Activated T-helper 1 cell treated with Interleukin-2 at 50 U/mL for 16 hours (primary cell): ENCODE data around the gene GOSR1.
"Not testable (repeated sequence)": the region's sequence is repeated elsewhere in the genome, so short reads cannot be mapped to it uniquely, and the experiment has no call there.

Experiments
- DNase-seq: peaks from one replicate; pipeline ENCODE4 v3.0.0-alpha.2; 2020; ENCODE audit warnings: low read depth

The GOSR1 gene

DNA sequence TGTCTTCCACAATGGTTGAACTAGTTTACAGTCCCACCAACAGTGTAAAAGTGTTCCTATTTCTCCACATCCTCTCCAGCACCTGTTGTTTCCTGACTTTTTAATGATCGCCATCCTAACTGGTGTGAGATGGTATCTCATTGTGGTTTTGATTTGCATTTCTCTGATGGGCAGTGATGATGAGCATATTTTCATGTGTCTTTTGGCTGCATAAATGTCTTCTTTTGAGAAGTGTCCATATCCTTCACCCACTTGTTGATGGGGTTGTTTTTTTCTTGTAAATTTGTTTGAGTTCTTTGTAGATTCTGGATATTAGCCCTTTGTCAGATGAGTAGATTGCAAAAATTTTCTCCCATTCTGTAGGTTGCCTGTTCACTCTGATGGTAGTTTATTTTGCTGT is 84.6 kb downstream of the GOSR1 start:
- DNase-seq: not testable (repeated sequence)

DNA sequence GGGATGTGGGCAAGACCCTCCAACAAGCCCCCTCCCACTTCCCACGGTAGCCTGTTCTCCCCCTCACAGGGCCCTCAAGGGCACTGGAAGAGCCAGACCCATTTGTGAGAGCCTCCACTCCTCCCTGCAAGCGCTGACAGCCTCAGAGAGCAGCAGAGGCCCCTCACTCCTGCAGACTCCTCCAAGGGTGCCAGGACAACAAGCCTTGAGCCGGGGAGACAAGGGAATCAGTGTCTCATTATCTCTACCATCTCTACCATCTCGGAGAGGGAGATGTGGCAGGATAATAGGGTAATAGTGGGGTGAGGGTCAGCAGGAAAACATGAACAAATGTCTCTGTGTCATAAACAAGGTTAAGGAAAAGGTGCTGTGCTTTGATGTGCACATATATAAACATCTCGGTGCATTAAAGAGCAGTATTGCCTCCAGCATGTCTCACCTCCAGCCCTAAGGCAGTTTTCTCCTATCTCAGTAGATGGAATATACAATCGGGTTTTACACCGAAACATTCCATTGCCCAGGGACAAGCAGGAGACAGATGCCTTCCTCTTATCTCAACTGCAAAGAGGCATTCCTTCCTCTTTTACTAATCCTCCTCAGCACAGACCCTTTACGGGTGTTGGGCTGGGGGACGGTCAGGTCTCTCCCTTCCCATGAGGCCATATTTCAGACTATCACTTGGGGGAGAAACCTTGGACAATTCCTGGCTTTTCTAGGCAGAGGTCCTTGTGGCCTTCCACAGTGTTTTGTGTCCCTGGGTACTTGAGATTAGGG is 86.1 kb downstream of the GOSR1 start:
- not testable (repeated sequence) for DNase-seq

DNA sequence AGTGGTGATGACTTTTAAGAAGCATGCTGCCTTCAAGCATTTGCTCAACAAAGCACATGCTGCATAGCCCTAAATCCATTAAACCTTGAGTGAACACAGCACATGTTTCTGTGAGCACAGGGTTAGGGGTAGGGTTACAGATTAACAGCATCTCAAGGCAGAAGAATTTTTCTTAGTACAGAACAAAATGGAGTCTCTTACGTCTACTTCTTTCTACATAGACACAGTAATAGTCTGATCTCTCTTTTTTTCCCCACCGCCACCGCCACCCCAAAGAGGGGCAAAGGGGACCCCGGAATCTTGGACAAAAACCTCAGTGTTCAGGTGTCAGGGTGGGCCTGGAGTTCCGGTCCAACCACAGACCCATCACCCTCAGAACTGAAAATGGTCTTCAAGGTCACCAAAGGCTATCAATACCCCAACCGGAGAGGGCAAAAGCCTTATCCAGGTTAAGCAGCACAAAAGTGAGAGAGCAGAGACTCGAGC is 86.7 kb downstream of the GOSR1 start:
- DNase-seq: not testable (repeated sequence)

DNA sequence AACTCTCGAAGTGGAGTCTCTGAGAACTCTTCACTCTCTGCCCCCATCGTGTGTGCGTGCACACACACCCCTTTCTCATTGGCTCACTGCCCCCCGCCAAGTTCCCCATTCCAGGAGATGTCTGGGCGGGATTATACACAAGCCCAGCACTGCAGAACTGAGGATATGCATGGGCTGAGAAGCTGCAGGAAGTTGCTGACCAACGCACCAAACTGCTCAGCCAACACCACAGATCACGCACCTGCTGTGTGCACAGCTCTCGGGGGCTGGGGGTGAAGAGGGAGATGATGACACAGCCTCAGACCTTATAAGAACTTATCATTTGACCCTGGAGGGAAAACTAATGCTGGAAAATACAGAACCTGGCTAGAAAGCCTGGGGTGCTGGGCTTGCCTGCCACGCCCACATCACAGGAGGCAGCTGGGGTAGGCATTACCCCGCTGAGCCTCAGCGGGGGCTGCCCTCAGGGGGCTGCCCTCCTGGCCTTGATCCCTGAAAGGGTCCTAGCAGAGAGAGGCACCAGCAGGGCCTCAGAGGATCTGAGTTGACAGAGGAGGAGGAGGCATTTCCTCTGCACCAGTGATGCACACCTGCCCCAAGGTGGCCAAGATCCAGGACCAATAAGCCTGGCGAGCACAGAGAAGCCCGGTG is 87.3 kb downstream of the GOSR1 start:
- not testable (repeated sequence) for DNase-seq

DNA sequence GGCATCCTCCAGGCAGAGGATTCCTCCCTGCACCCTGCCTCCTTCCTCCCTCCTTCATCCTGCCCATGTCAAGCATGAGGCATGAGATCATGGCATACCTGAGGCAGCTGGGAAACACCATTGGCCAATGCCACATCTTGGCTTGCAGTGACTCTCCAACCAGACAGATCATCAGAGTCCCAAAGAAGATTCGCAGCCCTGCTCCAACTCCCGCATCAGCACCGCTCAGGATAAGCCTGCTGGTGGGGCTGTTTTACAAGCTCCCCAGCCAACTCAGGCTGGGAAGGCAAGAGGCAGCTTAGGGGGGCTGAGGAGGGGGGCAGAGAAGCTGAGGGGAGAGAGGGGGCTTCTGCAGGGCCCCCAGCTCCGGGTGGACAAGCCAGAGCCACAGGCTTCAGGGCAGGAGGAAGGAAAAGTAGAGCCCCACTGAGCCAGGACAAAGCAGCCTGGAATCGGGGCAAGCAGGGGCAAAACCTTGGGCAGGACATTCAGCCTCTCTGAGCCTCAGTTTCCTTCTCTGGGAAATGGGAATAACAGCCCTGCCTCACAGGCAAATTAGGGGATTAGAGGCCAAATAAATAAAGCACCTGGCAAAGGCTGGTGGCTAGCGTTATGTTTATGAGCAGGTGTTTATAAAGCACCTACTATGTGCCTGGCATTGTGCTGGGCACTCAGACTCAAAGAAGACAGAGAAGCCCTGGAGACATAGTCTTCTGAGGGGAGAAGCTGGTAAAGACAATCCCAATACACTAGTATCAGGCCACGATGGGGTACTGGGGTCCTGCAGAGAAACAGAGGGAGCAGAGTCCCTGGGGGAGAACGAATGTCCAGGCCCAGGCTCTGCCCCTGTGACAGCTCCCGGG is 88.1 kb downstream of the GOSR1 start:
- no peak for DNase-seq

DNA sequence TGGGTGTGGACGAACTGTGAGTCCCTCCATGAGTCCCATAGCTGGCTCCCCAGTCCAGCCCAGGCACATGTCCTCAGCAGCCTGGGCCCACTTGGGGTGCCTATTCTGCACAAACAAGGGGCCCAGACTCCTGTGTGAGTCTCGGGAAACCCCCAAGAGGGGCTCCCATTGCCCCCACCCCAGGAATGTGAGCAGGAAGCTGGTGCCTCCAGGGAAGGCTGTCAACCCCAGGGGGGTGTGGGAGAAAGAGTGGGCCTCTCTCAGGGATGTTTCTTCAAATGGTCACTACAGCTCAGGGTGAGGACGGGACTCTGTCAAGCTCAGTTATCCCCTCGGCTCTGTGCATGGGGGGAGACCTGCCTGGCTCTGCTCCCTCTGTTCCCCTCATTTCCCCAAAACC is 88.9 kb downstream of the GOSR1 start:
- not testable (repeated sequence) for DNase-seq

DNA sequence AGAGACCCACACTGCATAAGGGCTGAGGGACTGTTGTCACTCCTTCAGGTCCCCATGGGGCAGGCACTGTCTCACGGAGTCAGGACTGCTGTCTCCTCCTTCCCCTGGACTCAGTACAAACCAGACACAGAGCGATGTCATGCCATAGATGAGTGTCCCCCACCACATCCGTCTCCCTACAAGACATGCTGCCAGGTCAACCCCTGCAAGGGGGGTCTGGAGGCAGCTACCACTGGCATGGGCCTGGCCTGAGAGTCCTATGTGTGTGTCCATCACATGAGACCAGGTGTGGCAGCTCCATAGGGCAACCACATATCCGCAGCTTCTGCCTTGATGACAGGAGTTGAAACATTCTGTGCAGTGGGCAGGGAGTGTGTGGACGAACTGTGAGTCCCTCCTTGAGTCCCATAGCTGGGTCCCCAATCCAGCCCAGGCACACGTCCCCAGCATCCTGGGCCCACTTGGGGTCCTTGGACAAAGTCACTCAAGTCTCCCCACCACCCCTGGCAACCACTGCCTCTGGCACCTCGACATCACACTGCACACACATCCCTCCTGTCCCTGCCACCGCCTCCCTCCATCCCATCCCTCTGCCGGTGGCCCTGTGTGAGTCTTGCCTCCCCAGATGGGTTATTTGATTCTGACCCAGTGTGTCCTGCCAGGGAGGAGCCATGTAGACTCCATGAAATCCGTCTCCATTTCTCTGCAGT is 89.5 kb downstream of the GOSR1 start:
- DNase-seq: not testable (repeated sequence)

DNA sequence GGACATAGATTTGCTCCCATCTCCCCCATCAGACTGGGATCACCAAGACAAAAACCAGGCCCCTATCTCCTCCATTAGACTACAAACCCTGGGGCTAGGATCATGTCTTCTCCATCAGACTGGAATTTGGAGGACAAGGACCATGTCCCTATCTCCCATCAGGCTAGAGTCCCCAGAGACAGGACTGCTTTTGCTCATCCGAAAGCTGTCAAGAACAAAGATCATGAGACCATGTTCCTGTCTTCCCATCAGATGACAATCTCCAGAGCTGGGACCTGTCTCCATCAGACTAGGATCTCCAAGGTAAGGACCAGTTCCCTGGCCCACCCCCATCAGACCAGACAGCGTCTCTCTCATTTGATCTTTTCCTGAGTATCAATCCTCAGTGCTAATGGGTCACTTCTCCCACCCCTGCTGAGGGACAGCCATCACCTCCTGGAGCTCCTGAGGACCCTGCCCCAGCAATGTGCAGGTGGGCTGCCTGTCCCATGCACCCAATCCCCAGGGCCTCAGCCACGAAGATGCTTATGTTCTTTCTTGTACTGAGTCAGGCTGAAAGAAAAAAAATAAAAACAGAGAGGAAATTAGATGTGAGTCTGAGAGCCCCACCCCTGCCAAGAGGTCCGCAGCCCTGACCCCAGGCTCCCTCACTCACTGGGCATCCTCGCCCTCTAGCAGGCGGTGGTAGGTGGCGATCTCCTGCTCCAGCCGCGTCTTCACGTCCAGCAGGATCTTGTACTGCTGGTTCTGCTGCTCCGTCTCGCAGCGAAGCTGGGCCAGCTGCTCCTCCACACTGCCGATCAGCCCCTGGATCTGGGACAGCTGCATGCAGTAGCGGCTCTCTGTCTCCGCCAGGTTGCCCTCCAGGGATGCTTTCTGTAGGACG is 90.3 kb downstream of the GOSR1 start:
- no peak for DNase-seq

DNA sequence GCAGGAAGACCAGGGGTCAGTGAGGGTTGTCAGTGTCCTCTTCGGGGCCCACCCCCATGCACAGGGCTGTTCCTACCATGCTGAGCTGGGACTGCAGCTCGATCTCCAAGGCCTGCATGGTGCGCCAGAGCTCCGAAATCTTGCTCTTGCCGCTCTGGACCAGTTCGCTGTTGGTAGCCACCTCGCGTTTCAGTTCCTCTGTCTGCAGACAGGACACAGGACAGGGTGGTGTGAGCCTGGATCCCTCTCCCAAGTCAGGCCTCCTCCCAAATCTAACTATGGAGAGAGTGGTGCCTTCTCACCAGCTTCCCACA is 90.9 kb downstream of the GOSR1 start:
- no peak for DNase-seq

DNA sequence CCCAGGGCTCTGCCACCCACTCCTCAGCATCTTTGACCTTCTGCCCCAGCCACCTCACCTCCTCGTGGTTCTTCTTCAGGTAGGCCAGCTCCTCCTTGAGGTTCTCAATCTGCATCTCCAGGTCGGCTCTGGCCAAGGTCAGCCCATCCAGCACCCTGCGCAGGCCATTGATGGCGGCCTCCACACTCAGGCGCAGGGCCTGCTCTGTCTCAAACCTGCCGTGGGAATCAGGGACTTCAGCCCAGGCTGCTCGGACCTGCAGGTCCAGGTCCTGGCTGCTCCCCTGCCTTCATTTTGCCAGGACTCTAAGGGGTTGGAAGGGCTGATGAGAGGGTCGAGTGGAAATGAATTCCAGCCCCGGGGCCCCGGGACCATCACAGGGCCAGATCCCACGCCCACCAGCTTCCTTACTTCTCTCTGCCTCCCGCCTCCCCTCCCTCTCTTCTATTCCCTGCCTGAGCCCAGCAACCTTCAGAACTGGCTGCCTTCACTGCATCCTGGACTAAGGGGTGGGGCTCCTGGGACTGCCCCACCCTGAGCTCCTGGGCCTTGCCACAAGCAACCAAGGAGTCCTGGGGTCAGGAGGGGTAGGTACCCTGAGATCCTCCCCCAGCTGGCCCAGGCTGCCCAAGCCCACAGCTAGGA is 92.4 kb downstream of the GOSR1 start:
- not testable (repeated sequence) for DNase-seq

DNA sequence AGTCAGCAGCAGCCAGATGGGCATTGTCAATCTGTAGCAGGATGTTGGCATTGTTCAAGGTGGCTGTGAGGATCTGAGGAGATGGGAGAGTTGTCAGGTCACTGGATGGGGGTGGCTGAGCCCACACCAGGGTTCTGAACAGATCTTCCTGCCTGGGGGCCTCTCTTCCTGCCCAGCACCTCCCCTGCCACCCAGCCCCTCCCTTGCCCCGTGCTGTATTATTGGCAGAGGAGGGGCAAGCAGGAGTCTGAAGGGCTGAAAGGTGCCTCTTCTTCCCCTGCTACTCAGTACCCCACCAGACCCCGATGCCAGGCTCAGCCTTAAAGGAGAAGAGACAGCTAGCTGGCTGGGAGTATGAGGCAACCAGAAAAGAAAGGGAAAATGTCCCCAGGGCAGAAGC is 93.0 kb downstream of the GOSR1 start:
- DNase-seq: no peak

DNA sequence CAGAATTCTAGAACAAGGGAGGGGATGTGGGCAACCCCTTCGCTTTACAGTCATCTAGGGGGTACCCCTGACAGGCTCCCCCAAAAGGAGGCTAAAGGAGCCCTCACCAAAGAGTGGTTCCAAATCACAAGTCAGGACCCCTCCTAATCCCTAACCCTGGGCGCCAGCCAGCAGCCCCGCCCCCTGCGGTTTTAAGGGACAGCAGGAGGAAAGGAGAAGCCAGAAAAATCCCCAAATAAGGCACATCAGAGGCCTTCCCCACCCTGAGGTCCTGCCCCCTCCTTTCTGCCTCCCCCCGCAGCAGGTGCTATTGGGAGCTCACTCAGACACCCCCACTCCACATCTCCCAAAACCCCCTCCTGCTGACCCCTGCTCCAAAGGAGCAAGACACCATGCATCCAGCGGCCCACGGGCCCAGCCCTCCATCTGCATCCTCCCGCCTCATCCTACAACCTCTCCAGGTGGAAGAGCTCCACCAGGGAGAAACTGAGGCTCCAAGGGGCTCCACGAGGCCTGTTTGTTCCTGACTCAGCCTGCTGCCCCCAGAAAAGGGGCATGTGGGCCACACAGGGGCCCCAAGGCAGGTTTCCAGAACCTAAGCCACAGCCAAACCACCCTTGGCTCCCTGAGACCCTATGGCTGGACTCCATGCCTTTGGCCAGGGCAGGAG is 93.5 kb downstream of the GOSR1 start:
- no peak for DNase-seq

DNA sequence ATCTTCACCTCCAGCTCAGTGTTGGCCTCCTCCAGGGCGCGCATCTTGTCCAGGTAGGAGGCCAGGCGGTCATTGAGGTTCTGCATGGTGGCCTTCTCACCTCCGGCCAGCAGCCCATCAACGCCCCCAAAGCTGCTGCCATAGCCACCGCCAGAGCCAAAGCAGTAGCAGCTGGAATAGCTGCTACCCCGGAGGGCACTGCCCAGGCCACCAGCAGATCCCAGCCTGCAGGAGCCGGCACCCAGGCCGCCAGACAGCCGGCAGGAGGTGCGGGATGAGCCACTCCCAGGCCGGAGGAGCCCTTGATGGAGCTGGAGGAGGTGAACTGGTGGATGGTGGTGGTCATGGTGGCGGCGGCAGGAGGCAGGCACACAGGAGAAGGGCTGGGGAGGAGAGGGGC is 94.2 kb downstream of the GOSR1 start:
- DNase-seq: not testable (repeated sequence)

DNA sequence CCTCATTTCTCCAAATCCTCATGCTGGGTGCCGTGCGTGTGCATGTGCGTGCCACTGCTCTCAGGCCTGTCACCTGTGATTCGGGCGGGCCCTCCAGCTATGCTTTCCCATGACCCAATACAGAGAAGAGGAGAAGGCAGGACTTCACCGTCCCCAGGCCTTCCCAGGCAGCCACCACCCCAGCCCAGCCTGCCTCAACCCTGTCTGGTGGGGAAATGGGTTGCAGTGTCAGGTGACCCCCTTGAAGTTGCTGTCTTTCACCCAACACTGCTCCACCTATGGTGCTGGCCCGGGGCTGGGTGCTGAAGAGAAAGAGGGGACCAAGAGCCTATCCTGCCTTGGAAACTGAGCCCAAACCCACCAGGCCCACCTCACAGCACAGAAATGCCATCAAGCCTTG is 94.7 kb downstream of the GOSR1 start:
- no peak for DNase-seq

DNA sequence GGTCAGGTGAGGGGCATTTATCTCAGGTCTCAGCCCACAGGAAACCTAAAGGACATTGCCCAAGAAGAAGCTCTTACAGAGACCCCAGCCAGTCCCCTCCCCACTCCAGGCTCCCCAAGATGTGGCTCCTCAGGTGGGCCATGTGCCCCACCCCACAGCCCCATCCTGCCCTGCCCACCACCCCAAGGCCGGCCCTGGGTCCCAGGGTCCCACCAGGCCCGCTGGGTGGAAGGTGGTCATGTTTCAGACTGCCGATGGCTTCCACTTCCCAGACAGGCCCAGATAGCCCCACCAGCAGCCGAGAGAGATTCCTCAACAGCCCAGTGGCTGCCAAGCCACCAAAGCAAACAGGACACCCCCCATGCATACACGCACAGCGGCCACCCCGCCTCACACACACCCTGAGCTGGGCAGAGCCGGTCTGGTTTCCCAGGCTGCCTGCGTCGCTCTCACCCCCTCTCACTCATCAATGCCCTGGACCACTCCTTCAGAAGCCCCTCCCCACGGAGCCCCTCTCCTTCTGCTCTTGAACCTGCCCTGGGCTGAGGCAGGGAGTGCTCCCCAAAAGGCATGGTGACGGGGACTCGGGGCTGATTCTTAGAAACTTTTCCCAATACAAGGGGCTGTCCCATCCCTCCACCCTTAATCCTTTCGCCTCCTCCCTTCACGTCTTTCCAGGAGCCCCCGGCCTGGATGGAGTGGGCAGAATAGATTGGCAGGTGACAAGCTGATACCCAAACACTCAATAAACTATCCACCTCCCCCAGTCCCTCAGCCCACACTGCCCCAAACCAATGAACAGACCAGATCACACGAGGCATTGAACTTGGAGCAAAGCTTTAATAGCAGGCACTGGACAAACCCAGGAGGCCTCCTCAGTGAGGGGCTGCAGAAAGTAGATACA is 95.7 kb downstream of the GOSR1 start:
- DNase-seq: not testable (repeated sequence)

DNA sequence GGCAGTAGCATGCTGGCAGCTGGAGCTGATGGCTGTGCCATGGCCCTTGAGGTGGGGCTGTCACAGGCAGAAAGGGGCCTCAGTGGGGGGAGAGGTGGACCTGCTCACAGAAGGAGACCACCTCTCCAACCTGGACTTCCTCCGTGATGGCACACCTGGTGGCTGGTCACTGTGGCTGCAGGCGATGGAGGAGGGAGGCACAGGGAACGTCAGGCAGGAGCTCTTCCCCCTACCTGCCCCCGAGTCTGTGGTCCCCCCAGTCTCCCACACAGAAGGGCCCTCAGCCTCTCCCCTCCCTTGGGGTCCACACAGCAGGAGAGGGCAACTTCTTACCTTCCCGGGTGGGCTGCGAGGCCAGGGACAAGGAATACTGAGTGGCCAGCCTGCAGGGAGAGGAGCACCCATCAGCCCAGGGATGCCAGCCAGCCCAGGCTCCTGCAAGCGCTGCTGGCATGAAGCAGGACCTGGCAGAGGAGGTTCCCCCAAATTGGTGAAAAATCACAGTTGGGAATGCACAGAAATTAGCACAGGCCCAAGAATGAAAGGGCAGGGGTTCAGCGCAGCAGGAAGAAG is 96.5 kb downstream of the GOSR1 start:
- DNase-seq: no peak

DNA sequence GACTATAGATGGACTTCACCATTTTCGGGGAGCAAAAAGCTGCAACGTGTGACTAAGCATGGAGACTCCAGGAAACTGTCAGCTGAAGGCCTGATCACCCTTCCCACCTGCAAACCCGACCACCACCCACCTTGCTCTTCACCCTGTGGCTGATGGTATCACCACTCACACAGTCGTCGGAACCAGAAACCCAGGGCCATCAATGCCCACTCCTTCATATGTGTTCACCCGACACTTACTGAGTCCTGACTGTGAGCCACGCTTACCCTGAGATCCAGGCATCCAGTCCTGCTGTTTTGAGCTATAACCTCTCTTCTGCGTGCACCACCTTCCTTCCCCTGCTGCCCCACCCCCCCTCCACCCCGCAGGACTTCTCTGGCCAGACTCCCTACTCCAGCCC is 97.1 kb downstream of the GOSR1 start:
- DNase-seq: not testable (repeated sequence)

DNA sequence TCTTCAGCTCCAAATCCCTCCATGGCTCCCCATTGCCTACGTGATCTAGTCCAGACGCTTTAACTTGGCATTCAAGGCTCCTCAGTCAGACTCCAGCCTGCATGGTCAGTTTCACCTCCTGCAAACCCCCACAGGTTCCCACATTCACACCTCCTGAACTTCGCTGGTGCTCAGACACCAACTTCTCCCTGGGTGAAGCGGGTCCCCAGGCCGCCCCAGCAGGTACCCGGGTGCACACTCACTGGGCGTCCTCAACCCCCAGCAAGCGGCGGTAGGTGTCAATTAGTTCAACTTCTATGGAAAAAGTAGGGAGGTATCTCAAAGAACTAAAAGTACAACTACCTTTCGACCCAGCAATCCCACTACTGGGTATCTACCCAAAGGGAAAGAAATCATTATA is 97.6 kb downstream of the GOSR1 start:
- DNase-seq: not testable (repeated sequence)
